Measurements from ENCODE around the gene SLC5A4. TPM values are rescaled to one million over a fixed set of nuclear protein-coding genes. Genes with fewer than 3 reads are reported as not detected.
A peak's percentile ranks its signal among the peaks of the same experiment; 100 is the strongest.

SLC5A4 gene
- total RNA-seq, 1 experiment from 2014 or later = 0.22 TPM

GRCh38 chr22:32175683-32176644 is 79.2 kb downstream of the SLC5A4 start (continued):
- TF ChIP-seq STAT6 (CRISPR knock-in tag; conservative IDR thresholded peaks at IDR 0.05; ENCODE audit: low read depth) = no peak
- no peak for TF ChIP-seq ZNF317 (CRISPR knock-in tag; IDR thresholded peaks at IDR 0.05; ENCODE audit: borderline replicate concordance, low read depth)
- 0 out of 2 replicates have a peak, but pooled peaks have one; percentile 46 for TF ChIP-seq ZNF232 (CRISPR knock-in tag; IDR thresholded peaks at IDR 0.05)
- no peak for TF ChIP-seq ZNF532 (CRISPR knock-in tag; IDR thresholded peaks at IDR 0.05; ENCODE audit: borderline replicate concordance)
- no peak for TF ChIP-seq RELA (CRISPR knock-in tag; IDR thresholded peaks at IDR 0.05; ENCODE audit: borderline replicate concordance)
- peak; percentile 70; the same call in 1 of the 2 replicates for TF ChIP-seq ZBTB43 (CRISPR knock-in tag; IDR thresholded peaks at IDR 0.05)
- no peak for TF ChIP-seq ELF4 (CRISPR knock-in tag; IDR thresholded peaks at IDR 0.05; ENCODE audit: low read depth)
- TF ChIP-seq NR2C2 (CRISPR knock-in tag; IDR thresholded peaks at IDR 0.05) = no peak
- TF ChIP-seq PRRX2 (CRISPR knock-in tag; IDR thresholded peaks at IDR 0.05) = no peak
- TF ChIP-seq SMAD3 (CRISPR knock-in tag; IDR thresholded peaks at IDR 0.05; ENCODE audit: borderline replicate concordance) = no peak
- 0 out of 2 replicates have a peak, but pooled peaks have one; percentile 38 for TF ChIP-seq IRF2 (CRISPR knock-in tag; IDR thresholded peaks at IDR 0.05; ENCODE audit: borderline replicate concordance, low read depth)
- no peak for TF ChIP-seq ZMAT4 (CRISPR knock-in tag; IDR thresholded peaks at IDR 0.05)
- TF ChIP-seq ZNF219 (CRISPR knock-in tag; IDR thresholded peaks at IDR 0.05; ENCODE audit: borderline replicate concordance) = no peak
- TF ChIP-seq TEAD4 (CRISPR knock-in tag; IDR thresholded peaks at IDR 0.05) = peak; percentile 67; the same call in 1 of the 2 replicates
- TF ChIP-seq SOX15 (CRISPR knock-in tag; IDR thresholded peaks at IDR 0.05) = no peak
- no peak; the same call in 1 of the 2 replicates for TF ChIP-seq TCF7 (CRISPR knock-in tag; IDR thresholded peaks at IDR 0.05; ENCODE audit: low read depth)
- no peak for TF ChIP-seq ETV6 (CRISPR knock-in tag; IDR thresholded peaks at IDR 0.05)
- no peak for TF ChIP-seq PRDM15 (CRISPR knock-in tag; IDR thresholded peaks at IDR 0.05)
- TF ChIP-seq E2F1 (CRISPR knock-in tag; IDR thresholded peaks at IDR 0.05) = peak; percentile 86; the same call in 1 of the 2 replicates
- no peak for TF ChIP-seq ZNF416 (CRISPR knock-in tag; IDR thresholded peaks at IDR 0.05)
- TF ChIP-seq TEAD1 (CRISPR knock-in tag; IDR thresholded peaks at IDR 0.05) = peak; percentile 79
- TF ChIP-seq TP53 (CRISPR knock-in tag; IDR thresholded peaks at IDR 0.05) = no peak
- no peak for TF ChIP-seq ATF2 (CRISPR knock-in tag; IDR thresholded peaks at IDR 0.05; ENCODE audit: borderline replicate concordance, low read depth)

Measured in WTC11 (cell line).